ENCODE measurements around the gene HMGCLL1.

The HMGCLL1 gene

DNA sequence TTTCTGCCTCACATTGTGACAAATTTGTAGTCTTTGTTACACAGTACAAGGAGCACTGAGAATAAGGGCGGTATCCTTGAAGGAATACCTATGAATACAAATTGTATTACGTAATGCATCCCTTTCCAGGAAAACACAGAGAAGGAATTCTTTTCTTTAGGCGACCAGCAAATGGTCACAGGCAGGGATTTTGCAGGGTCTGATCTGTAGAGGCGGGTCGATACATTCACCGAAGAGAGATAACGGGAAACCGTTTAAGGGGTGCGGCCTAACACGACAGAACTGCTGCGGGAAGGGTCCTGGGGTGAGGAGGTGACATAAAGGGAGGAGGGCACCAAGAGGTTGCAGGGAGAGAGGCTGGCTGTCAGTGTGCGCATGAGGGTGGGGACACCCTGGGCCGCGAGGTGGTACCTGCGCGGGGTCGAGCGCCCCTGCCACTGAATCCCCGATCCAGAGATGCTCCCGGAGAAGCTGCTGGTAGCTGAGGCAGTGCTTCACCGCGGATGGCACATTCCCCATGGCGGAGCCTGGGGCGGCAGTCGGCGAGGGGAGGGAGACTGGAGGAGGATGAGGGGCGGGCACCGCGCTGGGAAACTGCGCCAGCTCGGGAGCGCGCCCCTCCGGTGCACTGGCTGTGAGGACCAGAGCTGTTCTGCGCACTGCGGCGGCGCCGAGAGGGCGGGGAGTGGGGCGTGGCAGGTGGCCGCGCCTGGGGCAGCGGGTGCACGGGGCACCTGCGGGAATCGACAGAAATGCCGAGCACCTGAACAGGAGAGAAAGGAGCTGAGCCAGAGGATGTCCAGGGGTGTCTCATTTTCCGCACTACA is at the start of gene HMGCLL1:
Gene HMGCLL1 (minus strand): TSS at position 656 of the 827 bp plus-strand sequence. CDS start 137 bp downstream, at position 519.
- no peak for DNase-seq (ENCODE audit: low read depth in 2 of 2)

GRCh38 chr6:55621993-55622392 is 43.0 kb upstream of the HMGCLL1 start:
- DNase-seq (ENCODE audit: low read depth in 2 of 2), result no peak

DNA sequence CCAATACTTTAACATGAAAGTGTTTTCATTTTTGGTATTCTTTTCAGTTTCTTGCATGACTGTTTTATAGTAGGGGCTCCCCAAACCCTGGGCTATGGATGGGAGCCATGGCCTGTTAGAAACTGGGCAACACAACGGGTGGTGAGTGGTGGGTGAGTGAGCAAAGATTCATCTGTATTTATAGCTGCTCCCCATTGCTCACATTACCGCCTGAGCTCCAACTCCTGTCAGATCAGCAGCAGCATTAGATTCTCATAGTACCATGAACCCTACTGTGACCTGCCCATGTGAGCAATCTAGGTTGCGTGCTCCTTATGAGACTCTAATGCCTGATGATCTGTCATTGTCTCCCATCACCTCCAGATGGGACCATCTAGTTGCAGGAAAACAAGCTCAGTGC is 42.3 kb upstream of the HMGCLL1 start:
- no peak for DNase-seq (ENCODE audit: low read depth in 2 of 2)

- DNase-seq (ENCODE audit: low read depth in 2 of 2), result no peak
These were observed 38.3 kb upstream of the HMGCLL1 start for GRCh38 chr6:55617272-55617671.

DNA sequence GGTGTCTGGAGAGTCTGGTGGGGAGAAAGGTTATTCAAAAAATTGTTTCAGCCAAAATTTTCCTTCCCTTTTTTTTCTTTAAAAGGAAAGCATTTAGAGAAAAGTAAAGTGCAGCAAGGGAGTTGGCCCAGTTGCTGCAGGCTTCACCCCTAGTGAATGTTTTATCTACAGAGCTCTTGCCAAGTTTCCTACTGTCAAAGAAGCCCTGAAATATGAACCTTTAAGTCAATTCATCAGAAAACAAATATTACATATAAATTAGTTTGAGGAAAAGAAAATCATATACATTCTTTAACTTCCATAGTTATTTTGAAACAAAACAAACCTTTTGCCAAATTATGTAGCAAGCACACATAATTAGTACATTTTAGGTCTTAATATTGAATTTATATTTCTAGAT is 25.0 kb upstream of the HMGCLL1 start:
- DNase-seq (ENCODE audit: low read depth in 2 of 2), result no peak

DNA sequence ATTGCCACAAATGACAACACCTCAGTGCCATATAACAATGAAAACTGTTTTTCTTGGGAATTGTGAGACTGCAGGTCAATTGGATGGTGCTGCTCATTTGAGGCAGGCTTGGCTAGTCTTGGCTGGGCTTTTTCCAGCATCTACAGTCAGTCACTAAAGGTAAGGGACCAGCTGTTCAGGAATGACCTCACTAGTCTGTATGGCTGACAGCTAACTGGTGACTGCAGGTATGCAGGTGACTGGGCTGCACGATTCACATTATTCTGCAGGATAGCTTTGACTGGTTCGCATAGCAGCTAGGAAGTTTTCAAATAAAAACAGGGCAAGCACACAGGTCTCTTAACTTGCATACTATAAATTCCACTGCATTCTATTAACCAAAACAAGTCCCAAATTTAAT is 22.1 kb upstream of the HMGCLL1 start:
- no peak for DNase-seq (ENCODE audit: low read depth in 2 of 2)

GRCh38 chr6:55594442-55594841 is 15.4 kb upstream of the HMGCLL1 start:
- DNase-seq (ENCODE audit: low read depth in 2 of 2), result no peak

GRCh38 chr6:55584654-55585354 is 5.8 kb upstream of the HMGCLL1 start:
- no peak for DNase-seq (ENCODE audit: low read depth in 2 of 2)

GRCh38 chr6:55576811-55577210 is 2.2 kb downstream of the HMGCLL1 start:
- no peak for DNase-seq (ENCODE audit: low read depth in 2 of 2)

DNA sequence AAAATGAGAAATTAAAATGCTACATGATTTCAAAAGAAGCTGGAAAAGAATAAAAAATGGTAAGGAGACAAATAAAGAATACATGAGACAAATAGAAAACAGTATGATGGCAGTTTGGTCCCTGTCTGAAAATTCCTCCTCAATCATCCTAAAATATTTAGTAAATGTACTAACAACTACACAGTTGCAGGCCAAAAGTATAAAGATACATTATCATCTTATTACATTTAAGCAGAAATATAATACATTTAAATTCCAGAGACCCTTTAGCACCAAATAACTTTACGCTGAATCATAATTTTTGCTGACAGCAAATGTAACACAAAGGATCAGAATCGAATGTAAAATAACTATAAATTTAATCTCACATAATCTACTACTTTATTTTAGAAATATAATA is 4.4 kb downstream of the HMGCLL1 start:
- DNase-seq (ENCODE audit: low read depth in 2 of 2), result no peak

DNA sequence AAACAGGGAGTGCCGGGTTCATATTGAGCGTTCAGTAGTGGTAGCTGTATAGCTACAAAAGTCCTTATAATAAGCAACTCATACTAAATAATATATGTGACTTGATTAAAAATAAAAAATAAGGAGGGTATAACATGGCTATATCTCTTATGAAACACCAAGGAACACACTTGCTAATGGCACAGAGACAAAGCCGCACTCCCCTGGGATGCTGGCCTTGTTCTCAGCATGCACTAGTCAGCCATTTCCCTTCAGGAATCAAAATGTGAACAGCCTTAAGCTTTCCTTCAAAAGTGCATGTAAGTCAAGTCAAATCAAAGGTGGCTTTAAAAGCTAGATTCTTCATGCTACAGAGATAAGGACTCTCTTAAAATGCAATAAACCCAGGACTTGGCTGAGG is 9.4 kb downstream of the HMGCLL1 start:
- no peak for DNase-seq (ENCODE audit: low read depth in 2 of 2)

DNA sequence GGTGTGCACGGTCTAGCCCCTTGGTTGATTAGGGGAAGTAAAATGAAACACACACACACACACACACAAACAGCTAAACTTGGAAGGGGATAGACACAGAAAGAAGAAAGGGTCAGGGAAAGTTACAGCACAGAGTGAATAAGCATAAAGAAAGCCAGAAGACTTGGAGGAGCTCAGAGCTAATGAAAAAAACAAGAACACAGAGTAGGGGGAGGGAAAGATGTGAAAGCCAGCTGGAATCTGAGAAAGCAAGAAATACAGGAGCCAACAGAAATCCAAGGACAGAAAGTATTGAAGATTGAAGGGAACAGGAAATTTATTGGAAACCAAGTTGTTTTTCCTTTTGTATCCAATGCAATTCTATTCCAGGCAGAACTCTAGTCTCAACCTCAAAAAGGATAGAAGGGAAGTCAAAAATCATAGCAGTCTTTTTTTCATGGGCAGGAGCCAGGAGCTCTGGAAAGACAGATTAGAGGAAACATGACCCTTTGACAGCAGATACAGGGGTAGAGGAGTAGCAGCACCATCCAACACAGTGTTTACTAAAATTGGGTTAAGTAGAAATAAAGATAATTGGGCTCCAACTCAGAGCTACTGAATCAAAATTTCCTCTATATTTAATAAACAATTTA is 10.1 kb downstream of the HMGCLL1 start:
- no peak for DNase-seq (ENCODE audit: low read depth in 2 of 2)

- no peak for DNase-seq (ENCODE audit: low read depth in 2 of 2)
These were observed 11.4 kb downstream of the HMGCLL1 start for GRCh38 chr6:55567558-55567957.

- no peak for DNase-seq (ENCODE audit: low read depth in 2 of 2)
These were observed 12.8 kb downstream of the HMGCLL1 start for GRCh38 chr6:55566036-55566710.

DNA sequence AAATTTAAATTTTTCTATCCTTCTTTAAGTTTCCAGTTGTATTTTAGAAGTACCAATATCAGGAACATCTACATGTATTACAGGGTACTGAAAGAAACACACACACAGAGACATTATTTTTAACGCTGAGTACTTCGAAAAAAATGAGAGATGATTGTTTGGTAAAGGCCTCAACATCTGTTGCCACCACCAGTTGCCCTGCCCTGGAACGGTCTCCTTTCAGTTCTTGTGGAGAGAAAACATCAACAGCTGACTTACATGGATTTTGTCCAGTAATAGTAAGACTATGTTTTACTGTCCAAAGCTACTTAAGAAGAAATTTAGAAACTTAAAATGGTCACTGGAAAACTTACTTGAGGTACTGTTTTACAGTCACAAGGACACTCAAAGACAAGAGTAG is 16.7 kb downstream of the HMGCLL1 start:
- no peak for DNase-seq (ENCODE audit: low read depth in 2 of 2)

DNA sequence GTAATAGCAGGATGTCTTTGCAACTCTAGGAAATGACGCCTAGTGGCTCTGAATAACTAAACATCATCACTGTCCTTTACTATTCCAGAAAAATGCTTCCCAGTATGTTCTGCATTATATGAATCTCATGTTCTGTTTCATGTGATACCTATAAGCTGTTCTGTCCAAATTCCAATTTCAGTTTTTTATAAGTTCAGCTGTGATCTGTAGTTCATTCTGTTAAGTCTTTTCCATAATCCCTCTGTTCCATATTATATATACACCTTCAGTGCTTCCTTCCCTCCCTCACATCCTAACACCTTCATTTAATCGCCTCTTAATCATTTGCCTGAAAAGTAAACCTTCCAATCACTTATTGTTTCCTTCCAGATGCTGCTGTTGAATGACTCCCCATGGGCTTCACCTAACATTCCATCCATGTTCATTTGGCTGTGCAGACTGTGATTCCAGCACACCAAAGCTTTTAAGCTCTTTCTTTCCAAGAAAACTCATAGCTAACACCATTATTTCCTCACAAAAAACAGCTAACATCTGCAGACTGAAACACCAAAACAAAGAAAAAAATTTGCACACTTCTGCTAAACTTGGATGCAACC is 18.6 kb downstream of the HMGCLL1 start:
- no peak for DNase-seq (ENCODE audit: low read depth in 2 of 2)

GRCh38 chr6:55557146-55557545 is 21.8 kb downstream of the HMGCLL1 start:
- DNase-seq (ENCODE audit: low read depth in 2 of 2), result no peak

- no peak for DNase-seq (ENCODE audit: low read depth in 2 of 2)
These were observed 33.2 kb downstream of the HMGCLL1 start for GRCh38 chr6:55545791-55546190.

DNA sequence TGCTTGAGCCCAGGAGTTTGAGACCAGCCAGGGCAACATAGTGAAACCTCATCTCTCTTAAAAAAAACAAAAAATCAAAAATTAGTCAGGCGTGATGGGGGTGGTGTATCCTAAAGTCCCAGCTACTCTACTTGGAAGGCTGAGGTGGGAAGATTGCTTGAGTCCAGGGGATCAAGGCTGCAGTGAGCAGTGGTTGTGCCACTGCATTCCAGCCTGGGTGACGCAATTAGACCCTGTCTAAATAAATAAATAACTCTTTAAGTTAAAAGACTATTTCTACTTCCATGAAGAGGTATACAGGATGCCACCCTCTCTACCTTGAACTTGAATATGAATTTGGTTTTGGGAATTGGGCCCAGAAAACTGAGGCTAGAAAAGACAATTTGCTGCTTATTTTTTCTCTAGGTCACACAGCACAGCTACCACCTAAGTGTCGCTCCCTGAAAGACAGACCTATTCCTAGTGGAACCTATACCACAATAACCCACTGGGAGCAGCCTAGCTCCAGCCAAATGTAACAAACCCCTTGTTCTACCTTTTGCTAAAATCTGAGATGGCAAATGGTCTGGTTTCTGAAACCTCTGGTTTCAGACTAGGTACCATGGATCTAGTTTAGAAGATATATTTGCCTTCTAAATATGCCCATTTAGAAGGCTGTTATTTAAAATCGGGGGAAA is 35.2 kb downstream of the HMGCLL1 start:
- no peak for DNase-seq (ENCODE audit: low read depth in 2 of 2)

DNA sequence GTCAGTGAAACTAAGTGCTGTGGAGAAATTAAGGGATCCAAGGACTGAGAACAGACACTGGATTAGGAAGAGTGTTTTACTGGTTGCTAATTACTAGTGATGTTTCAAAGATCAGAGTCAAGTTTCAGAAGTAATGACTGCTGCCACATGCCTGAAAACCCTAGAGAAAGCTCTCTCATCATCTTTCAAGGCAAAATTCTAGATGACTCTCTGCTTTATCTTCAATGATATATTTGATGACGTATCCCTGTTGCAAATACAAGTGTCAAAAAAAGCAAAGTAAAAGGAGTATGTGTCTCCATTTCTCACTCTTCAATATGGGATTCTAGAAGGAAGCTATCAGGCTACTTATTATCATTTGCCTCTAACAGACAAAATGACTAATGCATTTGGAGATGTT is 38.0 kb downstream of the HMGCLL1 start:
- no peak for DNase-seq (ENCODE audit: low read depth in 2 of 2)

DNA sequence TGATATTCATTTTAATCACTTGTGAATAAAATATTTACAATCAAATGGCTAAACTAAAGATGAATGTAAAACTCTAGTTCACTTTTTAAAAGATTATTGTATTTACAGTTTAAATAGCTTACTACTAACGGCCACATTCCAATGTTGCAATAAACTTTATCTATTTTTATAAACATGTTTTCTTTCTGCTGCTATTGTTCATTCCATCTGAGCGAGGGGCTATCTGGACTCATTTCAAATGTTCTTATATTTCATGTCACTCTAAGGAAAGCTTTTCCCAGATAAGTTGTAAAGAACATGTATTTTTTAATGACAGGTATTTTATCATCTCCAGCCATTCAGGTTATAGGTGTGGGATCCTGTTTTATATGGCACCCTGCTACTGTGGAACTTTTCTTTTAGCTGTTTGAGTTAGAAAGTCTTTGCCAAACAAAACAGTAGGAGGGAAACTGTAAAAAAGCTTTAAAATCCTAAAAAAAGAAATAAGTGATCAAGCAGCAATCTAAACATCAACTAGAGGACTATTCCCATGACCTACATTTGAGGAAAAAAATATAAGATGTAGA is 42.5 kb downstream of the HMGCLL1 start:
- no peak for DNase-seq (ENCODE audit: low read depth in 2 of 2)
